H1 (cell line): ENCODE measurements around the gene SFXN4. TPM values are rescaled to one million over a fixed set of nuclear protein-coding genes. Genes with fewer than 3 reads are reported as not detected.

ENCODE experiments used
- CTCF ChIA-PET: fragments of 300-600 bp; sonication (Branson Sonifier 250); formaldehyde crosslinking; loops from one replicate; lab custom pipeline; 2021; ENCODE audit not compliant: partially characterized antibody; lab: Charles Lee
- POLR2A ChIA-PET: fragments of 300-600 bp; sonication (Branson Sonifier 250); formaldehyde crosslinking; loops from one replicate; lab custom pipeline; 2021; ENCODE audit warnings: inconsistent platforms; ENCODE audit not compliant: partially characterized antibody; lab: Charles Lee
- DNase-seq, 2 experiments: peaks; one replicate each; pipeline versions ENCODE4 v3.0.0 to v3.0.0-alpha.2; 2010 to 2022; ENCODE audit warnings: low spot score in 2 of 2, low read depth in 1 of 2, mixed read lengths in 1 of 2
- FAIRE-seq: peaks from 2 replicates; lab custom pipeline; 2011; peaks lifted over from hg19 to GRCh38; lab: Jason Lieb, UNC
- H2AFZ ChIP-seq: 2 replicates; pipeline ENCODE4 v1.8.1; 2012; ENCODE audit warnings: low read length, inconsistent platforms
- H2AK5ac ChIP-seq: 2 replicates; pipeline ENCODE4 v1.6.1; 2013; ENCODE audit warnings: low read depth, low read length
- H2BK120ac ChIP-seq: replicated peaks from 2 replicates; pipeline ENCODE3; 2013; ENCODE audit warnings: low read depth, low read length, inconsistent platforms
- H2BK12ac ChIP-seq: 2 replicates; pipeline ENCODE4 v1.6.1; 2013; ENCODE audit warnings: low read depth, low read length
- H2BK15ac ChIP-seq: 2 replicates; pipeline ENCODE4 v1.6.1; 2013; ENCODE audit warnings: low read length
- H2BK20ac ChIP-seq: 2 replicates; pipeline ENCODE4 v1.6.1; 2013; ENCODE audit warnings: low read length
- H2BK5ac ChIP-seq: 2 replicates; pipeline ENCODE4 v1.6.1; 2013; ENCODE audit warnings: low read depth, low read length
- H3K14ac ChIP-seq: 2 replicates; pipeline ENCODE4 v1.6.1; 2013; ENCODE audit warnings: inconsistent platforms; ENCODE audit not compliant: insufficient read length
- H3K18ac ChIP-seq: 2 replicates; pipeline ENCODE4 v1.6.1; 2013; ENCODE audit warnings: low read length; ENCODE audit errors: extremely low read depth
- H3K23ac ChIP-seq: 2 replicates; pipeline ENCODE4 v1.6.1; 2013; ENCODE audit warnings: inconsistent platforms; ENCODE audit not compliant: insufficient read length
- H3K23me2 ChIP-seq: 2 replicates; pipeline ENCODE4 v1.6.1; 2013; ENCODE audit warnings: low read depth, low read length
- H3K27ac ChIP-seq: 2 replicates; pipeline ENCODE4 v1.6.1; 2011; ENCODE audit warnings: low read depth, low read length, inconsistent platforms
- H3K27me3 ChIP-seq, 4 experiments: replicated peaks in 1 of 4; 1 replicate in 1 of 4; 2 replicates in 3 of 4; pipeline versions ENCODE4 v1.6.1 to v1.8.1; 2011 to 2013; ENCODE audit warnings: low read length in 3 of 4, mild to moderate bottlenecking in 3 of 4, inconsistent platforms in 2 of 4, mixed read lengths in 2 of 4, moderate library complexity in 1 of 4; ENCODE audit not compliant: control insufficient read depth in 3 of 4, insufficient read depth in 3 of 4; ENCODE audit errors: extremely low read depth in 1 of 4
- H3K36me3 ChIP-seq, 4 experiments: 2 replicates each; pipeline versions ENCODE4 v1.6.1 to v1.8.1; 2011 to 2013; ENCODE audit warnings: mild to moderate bottlenecking in 4 of 4, low read length in 3 of 4, moderate library complexity in 2 of 4, control low read depth in 1 of 4, inconsistent platforms in 1 of 4; ENCODE audit not compliant: insufficient read depth in 4 of 4, control insufficient read depth in 2 of 4
- H3K4ac ChIP-seq: replicated peaks from 2 replicates; pipeline ENCODE3; 2013; ENCODE audit warnings: low read length, low read depth, mixed read lengths, inconsistent platforms; ENCODE audit not compliant: insufficient read length
- H3K4me1 ChIP-seq, 4 experiments: replicated peaks in 1 of 4; 1 replicate in 1 of 4; 2 replicates in 3 of 4; pipeline versions ENCODE4 v1.6.1 to v1.8.1; 2011 to 2013; ENCODE audit warnings: low read length in 3 of 4, inconsistent platforms in 2 of 4, mixed read lengths in 1 of 4; ENCODE audit not compliant: insufficient read depth in 4 of 4, control insufficient read depth in 3 of 4
- H3K4me2 ChIP-seq, 2 experiments: 2 replicates each; pipeline versions ENCODE4 v1.6.1 to v1.8.1; 2011 to 2013; ENCODE audit warnings: low read depth in 2 of 2, low read length in 2 of 2, control low read depth in 1 of 2, inconsistent platforms in 1 of 2, mild to moderate bottlenecking in 1 of 2; ENCODE audit not compliant: insufficient read depth in 1 of 2
- H3K4me3 ChIP-seq, 4 experiments: fragments of 200-600, 300-600 bp in 1 of 4; sonication (generic), shearing (Covaris generic), sonication (Bioruptor Twin) in 1 of 4; 2 replicates each; pipeline versions ENCODE4 v1.5.1 to v1.8.1; 2011 to 2016; ENCODE audit warnings: low read length in 4 of 4, low read depth in 3 of 4, control low read depth in 2 of 4, inconsistent platforms in 2 of 4, mild to moderate bottlenecking in 2 of 4, mixed read lengths in 1 of 4, moderate library complexity in 1 of 4; ENCODE audit not compliant: insufficient read depth in 2 of 4; ENCODE audit errors: extremely low read depth in 1 of 4
- H3K56ac ChIP-seq: replicated peaks from 2 replicates; pipeline ENCODE3; 2013; ENCODE audit warnings: low read depth, mild to moderate bottlenecking, mixed read lengths, low read length, inconsistent platforms; ENCODE audit not compliant: insufficient read length
- H3K79me1 ChIP-seq: 2 replicates; pipeline ENCODE4 v1.6.1; 2013; ENCODE audit warnings: low read depth, low read length, control low read depth
- H3K79me2 ChIP-seq, 2 experiments: 2 replicates each; pipeline versions ENCODE4 v1.6.1 to v1.8.1; 2012 to 2013; ENCODE audit warnings: low read length in 2 of 2, mild to moderate bottlenecking in 2 of 2, inconsistent platforms in 1 of 2; ENCODE audit not compliant: insufficient read depth in 2 of 2, control insufficient read depth in 1 of 2
- H3K9ac ChIP-seq, 4 experiments: replicated peaks in 1 of 4; 1 replicate in 1 of 4; 2 replicates in 3 of 4; pipeline versions ENCODE4 v1.6.1 to v1.8.1; 2011 to 2013; ENCODE audit warnings: low read depth in 3 of 4, low read length in 3 of 4, control low read depth in 2 of 4, mild to moderate bottlenecking in 2 of 4, moderate library complexity in 2 of 4, inconsistent platforms in 1 of 4; ENCODE audit errors: extremely low read depth in 1 of 4
- H3K9me3 ChIP-seq, 2 experiments: 2 replicates each; pipeline versions ENCODE4 v1.6.1 to v1.8.1; 2012 to 2013; ENCODE audit warnings: mild to moderate bottlenecking in 2 of 2, moderate library complexity in 2 of 2, control low read depth in 1 of 2, inconsistent platforms in 1 of 2, low read depth in 1 of 2, low read length in 1 of 2, mixed read lengths in 1 of 2; ENCODE audit not compliant: insufficient read depth in 2 of 2
- H4K20me1 ChIP-seq, 2 experiments: replicated peaks in 1 of 2; 2 replicates each; pipeline versions ENCODE3 to v1.8.1; 2011 to 2013; ENCODE audit warnings: inconsistent platforms in 2 of 2, low read length in 2 of 2, mild to moderate bottlenecking in 1 of 2; ENCODE audit not compliant: insufficient read depth in 2 of 2, control insufficient read depth in 1 of 2
- H4K5ac ChIP-seq: 2 replicates; pipeline ENCODE4 v1.6.1; 2013; ENCODE audit warnings: low read length, low read depth, mixed read lengths, inconsistent platforms; ENCODE audit not compliant: insufficient read length
- H4K8ac ChIP-seq: 2 replicates; pipeline ENCODE4 v1.8.0; 2013; ENCODE audit warnings: mild to moderate bottlenecking, moderate library complexity, low read length, inconsistent platforms; ENCODE audit not compliant: insufficient read depth; ENCODE audit errors: extremely low read depth
- H4K91ac ChIP-seq: replicated peaks from 2 replicates; pipeline ENCODE3; 2013; ENCODE audit warnings: low read length, mixed read lengths, inconsistent platforms; ENCODE audit not compliant: insufficient read length
- BCL11A ChIP-seq, 2 experiments: IDR thresholded peaks; one replicate each; pipeline ENCODE4 v1.6.1; 2011; ENCODE audit warnings: low read depth in 2 of 2, low read length in 2 of 2, mild to moderate bottlenecking in 2 of 2
- CEBPB ChIP-seq: IDR thresholded peaks from 2 replicates; pipeline ENCODE4 v1.6.1; 2012; ENCODE audit warnings: low read depth, low read length
- CREB1 ChIP-seq: IDR thresholded peaks from 2 replicates; pipeline ENCODE4 v1.6.1; 2012; ENCODE audit warnings: inconsistent platforms
- KDM5A ChIP-seq: fragments of 200-600 bp; IDR thresholded peaks from 2 replicates; pipeline ENCODE4 v1.7.1; 2012; ENCODE audit warnings: mild to moderate bottlenecking, low read length, inconsistent platforms, mixed read lengths
- NANOG ChIP-seq: IDR thresholded peaks from 2 replicates; pipeline ENCODE4 v1.6.1; 2011; ENCODE audit warnings: low read length, low read depth, mild to moderate bottlenecking, inconsistent platforms; ENCODE audit not compliant: insufficient read depth, poor library complexity, severe bottlenecking
- POU5F1 ChIP-seq: IDR thresholded peaks from 2 replicates; pipeline ENCODE4 v1.6.1; 2011; ENCODE audit warnings: low read depth, mild to moderate bottlenecking, low read length, moderate library complexity
- SUZ12 ChIP-seq: fragments of 200-600 bp; sonication (generic); IDR thresholded peaks from 2 replicates; pipeline ENCODE4 v1.6.1; 2012; ENCODE audit warnings: mild to moderate bottlenecking, inconsistent platforms, low read length, moderate library complexity, mixed read lengths
- TCF12 ChIP-seq: IDR thresholded peaks from 2 replicates; pipeline ENCODE4 v1.6.1; 2011; ENCODE audit warnings: low read depth, mild to moderate bottlenecking, low read length
- WGBS, 2 experiments: shearing (Covaris generic) in 1 of 2; methylation state at CpG; one replicate each; pipeline versions ENCODE4 v1.1.6 to v1.1.7; 2013 to 2015; ENCODE audit warnings: low lambda C conversion rate in 2 of 2, mixed read lengths in 2 of 2, inconsistent platforms in 1 of 2, low coverage in 1 of 2, missing lambda C conversion rate in 1 of 2; ENCODE audit not compliant: insufficient replicate concordance in 2 of 2, insufficient coverage in 1 of 2, insufficient read length in 1 of 2; ENCODE audit errors: extremely low coverage in 1 of 2, missing lambda C conversion rate in 1 of 2; 5-methylcytosine and 5-hydroxymethylcytosine counted together
- polyA plus RNA-seq, 7 experiments: library from polyadenylated mRNA; depleted of rRNA in 3 of 7; stranded (reverse) in 5 of 7; unstranded in 2 of 7; fragments of >200 nt in 5 of 7; fragments of 200-250 nt in 2 of 7; gene quantifications; 1 replicate in 5 of 7; 2 replicates in 1 of 7; 4 replicates in 1 of 7; pipeline versions ENCODE4 v1.2.1 to v1.2.3, GENCODE V29; 2011 to 2013; ENCODE audit warnings: missing spikeins in 2 of 7, mixed read lengths in 2 of 7
- total RNA-seq: library from RNA; stranded (reverse); fragmentation: NEBNext Ultra II Directional; extraction: Animal tissue kit (Norgen Biotek cat#: 25700); gene quantifications from 2 replicates; pipeline ENCODE4 v1.2.1, GENCODE V29; 2021
- TF ChIP-seq, protein P1 (sequence below), 3 experiments: IDR thresholded peaks; 1 replicate in 2 of 3; 2 replicates in 1 of 3; pipeline versions ENCODE4 v1.5.1 to v1.6.1; 2011; ENCODE audit warnings: low read length in 3 of 3, mild to moderate bottlenecking in 3 of 3, inconsistent platforms in 2 of 3, low read depth in 1 of 3, moderate library complexity in 1 of 3; ENCODE audit not compliant: insufficient read depth in 1 of 3; ENCODE audit errors: control extremely low read depth in 1 of 3

The SFXN4 gene
- total and polyA plus RNA-seq, 2 of the 8 experiments (the other 6 are each of a cell fraction or from before 2014, with no cell fraction given): 15.4 to 21.6 TPM

GRCh38 chr10:119176166-119176565 lies 10.7 kb upstream of the SFXN4 start:
- Histone ChIP-seq H3K56ac (no peak overlapping the region), H3K4me3 (no peak overlapping the region), H2BK120ac (no peak overlapping the region), H4K5ac (no peak overlapping the region), H2AK5ac (no peak overlapping the region), H2AFZ (no peak overlapping the region), H2BK5ac (no peak overlapping the region), H4K91ac (no peak overlapping the region), H3K79me2 (peaks cover 4 to 41% of the 10 kb centered on the region in 2 experiments), H3K27me3 (no peaks in the 10 kb centered on the region), H3K18ac (no peak overlapping the region), H4K20me1 (peaks cover 0 to 2% of the 10 kb centered on the region in 2 experiments), H2BK15ac (no peak overlapping the region), H3K4me2 (no peak overlapping the region), H3K23me2 (0 out of 2 replicates have a peak, but pooled peaks cover 2% of the 10 kb centered on the region), H3K36me3 (peaks cover 17 to 53% (median 27%) of the 10 kb centered on the region in 4 experiments), H3K23ac (no peak overlapping the region), H3K9me3 (no peaks in the 10 kb centered on the region), H4K8ac (no peak overlapping the region), H3K9ac (no peak overlapping the region), H3K14ac (no peak overlapping the region), H3K4me1 (peaks cover 0 to 3% (median 2%) of the 10 kb centered on the region in 4 experiments; a peak in 4 of 7 replicates), H3K27ac (no peak overlapping the region), H3K79me1 (peaks cover 2% of the 10 kb centered on the region; the same call in 1 of the 2 replicates), H3K4ac (no peak overlapping the region), H2BK20ac (no peak overlapping the region), H2BK12ac (no peak overlapping the region)
- ChIA-PET CTCF (interaction anchor here (2.1 to 2.4 kb wide), 2 partner anchors 18 to 22 kb away, joined by 5 to 7 read pairs; no protein-coding TSS in a partner anchor), POLR2A (interaction anchor here (0.7 to 2.2 kb wide), 4 partner anchors 12 to 30 kb away, joined by 3 to 9 read pairs (median 4); partner anchors contain the start of gene SFXN4)
- no peak for FAIRE-seq
- 96% methylated on average over 6 of the region's 6 CpGs; no CpG with 5 or more reads in 1 of the 2 experiments for whole genome bisulfite sequencing, 2 experiments
- no peak for DNase-seq
- TF ChIP-seq SUZ12 (no peak), NANOG (no peak), CEBPB (no peak), POU5F1 (no peak), BCL11A (IDR thresholded peaks at IDR 0.05; ENCODE audit: low read depth in 2 of 2, low read length in 2 of 2) (no peak), TCF12 (no peak), KDM5A (no peak), CREB1 (no peak)
- TF ChIP-seq, protein P1, sequence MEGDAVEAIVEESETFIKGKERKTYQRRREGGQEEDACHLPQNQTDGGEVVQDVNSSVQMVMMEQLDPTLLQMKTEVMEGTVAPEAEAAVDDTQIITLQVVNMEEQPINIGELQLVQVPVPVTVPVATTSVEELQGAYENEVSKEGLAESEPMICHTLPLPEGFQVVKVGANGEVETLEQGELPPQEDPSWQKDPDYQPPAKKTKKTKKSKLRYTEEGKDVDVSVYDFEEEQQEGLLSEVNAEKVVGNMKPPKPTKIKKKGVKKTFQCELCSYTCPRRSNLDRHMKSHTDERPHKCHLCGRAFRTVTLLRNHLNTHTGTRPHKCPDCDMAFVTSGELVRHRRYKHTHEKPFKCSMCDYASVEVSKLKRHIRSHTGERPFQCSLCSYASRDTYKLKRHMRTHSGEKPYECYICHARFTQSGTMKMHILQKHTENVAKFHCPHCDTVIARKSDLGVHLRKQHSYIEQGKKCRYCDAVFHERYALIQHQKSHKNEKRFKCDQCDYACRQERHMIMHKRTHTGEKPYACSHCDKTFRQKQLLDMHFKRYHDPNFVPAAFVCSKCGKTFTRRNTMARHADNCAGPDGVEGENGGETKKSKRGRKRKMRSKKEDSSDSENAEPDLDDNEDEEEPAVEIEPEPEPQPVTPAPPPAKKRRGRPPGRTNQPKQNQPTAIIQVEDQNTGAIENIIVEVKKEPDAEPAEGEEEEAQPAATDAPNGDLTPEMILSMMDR (IDR thresholded peaks at IDR 0.05; ENCODE audit: control extremely low read depth in 1 of 3, insufficient read depth in 1 of 3, low read depth in 1 of 3, low read length in 3 of 3): no peak
